BE2C (cell line): Measurements from ENCODE around the gene MYH14.

Source experiments
- DNase-seq: peaks from one replicate; pipeline ENCODE4 v3.0.0-alpha.2; 2020
- H3K27me3 ChIP-seq: fragments of 250-450 bp; sonication (Bioruptor Pico); 2 replicates; pipeline ENCODE4 v1.5.1; 2020; ENCODE audit warnings: mild to moderate bottlenecking
- H3K36me3 ChIP-seq: fragments of 250-450 bp; sonication (Bioruptor Pico); 2 replicates; pipeline ENCODE4 v1.5.1; 2020; ENCODE audit warnings: mild to moderate bottlenecking
- H3K4me1 ChIP-seq: fragments of 250-450 bp; sonication (Bioruptor Pico); 2 replicates; pipeline ENCODE4 v1.5.1; 2020
- H3K4me3 ChIP-seq: 2 replicates; pipeline ENCODE4 v1.5.1; 2011; ENCODE audit warnings: low read depth, low read length
- H3K9me3 ChIP-seq: fragments of 250-450 bp; sonication (Bioruptor Pico); 2 replicates; pipeline ENCODE4 v1.5.1; 2020
- CTCF ChIP-seq: IDR thresholded peaks from 2 replicates; pipeline ENCODE4 v1.5.1; 2012; ENCODE audit warnings: mild to moderate bottlenecking, low read depth, low read length

Gene MYH14

GRCh38 chr19:50310759-50311465, 107.5 kb downstream of the MYH14 start:
- DNase-seq = no peak
- TF ChIP-seq CTCF = no peak
- no peaks in the 10 kb centered on the region for H3K4me1 ChIP-seq
- H3K36me3 ChIP-seq = no peaks in the 10 kb centered on the region
- no peak overlapping the region for H3K4me3 ChIP-seq
- H3K9me3 ChIP-seq = no peaks in the 10 kb centered on the region; the same call in 1 of the 2 replicates
- H3K27me3 ChIP-seq = peaks cover 17% of the 10 kb centered on the region

DNA sequence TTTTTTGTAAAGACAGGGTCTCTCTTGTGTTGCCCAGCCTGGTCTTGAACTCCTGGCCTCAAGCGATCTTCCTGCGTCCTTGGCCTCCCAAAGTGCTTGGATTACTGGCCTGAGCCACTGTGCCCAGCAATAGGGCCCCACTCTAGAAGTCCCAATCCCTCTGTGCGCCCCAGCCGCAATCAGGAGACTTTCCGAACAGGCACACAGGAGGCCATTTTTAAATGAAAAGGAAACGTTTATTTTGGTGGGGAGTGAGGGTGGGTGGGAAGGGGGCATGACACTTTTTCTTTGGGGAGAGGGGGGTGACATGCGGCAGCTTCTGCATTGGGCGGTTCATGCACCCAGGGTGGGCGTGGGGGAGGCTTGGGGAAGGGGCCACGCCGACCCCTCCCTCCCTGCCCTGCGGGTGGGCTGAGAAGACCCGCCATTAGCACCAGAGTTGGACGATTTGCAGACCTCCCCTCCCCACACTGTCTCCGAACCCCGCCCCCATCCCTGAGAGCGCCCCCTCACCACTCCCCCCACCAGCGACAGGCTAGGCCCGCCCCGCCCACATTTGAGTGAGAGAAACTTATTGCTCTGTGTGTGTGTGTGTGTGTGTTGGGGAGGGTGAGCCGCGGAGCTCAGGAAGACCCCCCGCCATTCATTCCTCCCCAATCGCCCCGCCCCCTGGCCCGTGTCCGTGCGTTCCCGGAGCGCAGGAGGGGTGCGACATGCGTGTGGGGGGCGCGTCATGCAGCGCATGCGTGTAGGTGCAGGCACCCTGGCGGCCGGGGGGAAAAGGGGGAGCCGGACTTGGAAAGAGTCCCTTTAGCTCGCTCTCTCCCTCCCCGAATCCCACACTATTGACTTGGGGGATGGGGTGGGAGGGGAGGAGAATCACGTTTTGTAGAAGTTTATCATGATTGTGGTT, 108.6 kb downstream of the MYH14 start:
- peaks cover 17% of the 10 kb centered on the region for H3K27me3 ChIP-seq
- H3K4me1 ChIP-seq = no peaks in the 10 kb centered on the region
- H3K36me3 ChIP-seq = no peaks in the 10 kb centered on the region
- no peaks in the 10 kb centered on the region; the same call in 1 of the 2 replicates for H3K9me3 ChIP-seq
- H3K4me3 ChIP-seq = peak overlapping the region; percentile 12; the same call in 1 of the 2 replicates
- DNase-seq = peak; percentile 49
- TF ChIP-seq CTCF = no peak

GRCh38 chr19:50312967-50313811, 109.8 kb downstream of the MYH14 start:
- H3K4me3 ChIP-seq = no peak overlapping the region
- no peaks in the 10 kb centered on the region for H3K36me3 ChIP-seq
- H3K27me3 ChIP-seq = peaks cover 17% of the 10 kb centered on the region
- H3K4me1 ChIP-seq = no peaks in the 10 kb centered on the region
- DNase-seq = no peak
- H3K9me3 ChIP-seq = no peaks in the 10 kb centered on the region; the same call in 1 of the 2 replicates
- TF ChIP-seq CTCF = no peak

GRCh38 chr19:50313812-50314536, 110.6 kb downstream of the MYH14 start:
- no peak for DNase-seq
- no peak for TF ChIP-seq CTCF
- Histone ChIP-seq H3K4me3 (no peak overlapping the region), H3K4me1 (no peaks in the 10 kb centered on the region), H3K36me3 (no peaks in the 10 kb centered on the region), H3K27me3 (peaks cover 17% of the 10 kb centered on the region), H3K9me3 (no peaks in the 10 kb centered on the region)

DNA sequence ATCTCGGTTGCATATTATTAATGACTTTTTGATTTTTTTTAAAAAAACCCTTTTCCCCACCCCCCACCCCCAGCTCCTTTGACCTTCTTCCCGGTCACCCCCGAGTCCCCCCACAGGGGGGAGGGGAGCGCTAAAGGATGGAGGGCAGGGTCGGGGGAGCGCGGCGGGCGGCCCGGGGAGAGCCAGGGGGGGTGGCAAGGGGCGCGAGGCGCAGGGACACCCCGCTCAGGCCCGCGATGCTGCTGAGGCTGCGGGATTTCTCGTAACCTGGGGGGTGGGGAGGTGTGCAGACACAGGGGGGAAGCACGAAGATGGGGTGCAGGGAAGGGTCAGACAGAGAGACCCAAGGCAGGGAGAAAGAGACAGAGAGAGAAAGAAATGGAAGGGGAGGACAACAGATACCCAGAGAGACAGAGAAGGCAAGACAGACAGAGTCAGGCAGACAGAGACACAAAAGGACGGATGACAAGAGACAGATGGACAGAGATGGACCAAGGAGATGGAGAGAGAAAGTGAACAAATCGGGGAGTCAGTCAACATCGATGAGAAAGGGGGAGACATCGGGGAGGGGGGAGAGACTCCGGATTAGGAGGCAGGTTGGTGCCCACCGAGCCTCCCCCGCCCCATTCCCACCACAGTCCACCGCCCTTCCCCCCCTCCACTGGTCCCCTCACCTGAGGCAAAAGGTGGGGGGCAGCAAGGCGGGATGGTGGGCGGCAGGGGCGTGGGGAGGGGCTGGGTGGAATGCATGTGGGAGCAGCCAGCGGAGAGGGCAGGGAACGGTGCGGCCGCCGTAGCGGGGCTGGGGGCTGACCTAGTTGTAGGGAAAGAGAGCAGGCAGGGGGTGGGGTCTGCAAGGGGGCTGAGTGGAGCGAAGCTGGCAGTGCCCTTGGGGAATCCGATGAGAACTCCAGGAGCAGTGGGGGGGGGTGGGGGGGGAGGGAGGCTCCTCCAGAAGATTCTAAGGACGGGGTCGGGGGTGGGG, 111.6 kb downstream of the MYH14 start:
- H3K36me3 ChIP-seq = no peaks in the 10 kb centered on the region
- TF ChIP-seq CTCF = no peak
- H3K9me3 ChIP-seq = no peaks in the 10 kb centered on the region
- no peak for DNase-seq
- no peaks in the 10 kb centered on the region for H3K4me1 ChIP-seq
- H3K4me3 ChIP-seq = no peak overlapping the region
- peaks cover 17% of the 10 kb centered on the region for H3K27me3 ChIP-seq
